GM18508 (cell line): ENCODE results near the gene LIX1L.

Source experiments
- ATAC-seq: cut with Tn5 transposase; IDR thresholded peaks from one replicate; pipeline ENCODE4 v1.9.1; 2021; ENCODE audit warnings: moderate number of reproducible peaks; ENCODE audit not compliant: insufficient read depth, unreplicated experiment

Gene LIX1L

GRCh38 chr1:145964328-145965118 lies 6.7 kb upstream of the LIX1L start, which contains the start of the genes ANKRD34A and POLR3GL:
ANKRD34A (minus strand) TSS chr1:145964575; CDS start chr1:145961759, 2,816 bp downstream.
POLR3GL (plus strand) TSS chr1:145964690; CDS start chr1:145974866, 10,176 bp downstream.
- ATAC-seq: peak; percentile 52

- no peak for ATAC-seq
Measured at GRCh38 chr1:145963265-145964019, 5.6 kb upstream of the LIX1L start.

GRCh38 chr1:145962157-145963102 lies 4.6 kb upstream of the LIX1L start:
- no peak for ATAC-seq

DNA sequence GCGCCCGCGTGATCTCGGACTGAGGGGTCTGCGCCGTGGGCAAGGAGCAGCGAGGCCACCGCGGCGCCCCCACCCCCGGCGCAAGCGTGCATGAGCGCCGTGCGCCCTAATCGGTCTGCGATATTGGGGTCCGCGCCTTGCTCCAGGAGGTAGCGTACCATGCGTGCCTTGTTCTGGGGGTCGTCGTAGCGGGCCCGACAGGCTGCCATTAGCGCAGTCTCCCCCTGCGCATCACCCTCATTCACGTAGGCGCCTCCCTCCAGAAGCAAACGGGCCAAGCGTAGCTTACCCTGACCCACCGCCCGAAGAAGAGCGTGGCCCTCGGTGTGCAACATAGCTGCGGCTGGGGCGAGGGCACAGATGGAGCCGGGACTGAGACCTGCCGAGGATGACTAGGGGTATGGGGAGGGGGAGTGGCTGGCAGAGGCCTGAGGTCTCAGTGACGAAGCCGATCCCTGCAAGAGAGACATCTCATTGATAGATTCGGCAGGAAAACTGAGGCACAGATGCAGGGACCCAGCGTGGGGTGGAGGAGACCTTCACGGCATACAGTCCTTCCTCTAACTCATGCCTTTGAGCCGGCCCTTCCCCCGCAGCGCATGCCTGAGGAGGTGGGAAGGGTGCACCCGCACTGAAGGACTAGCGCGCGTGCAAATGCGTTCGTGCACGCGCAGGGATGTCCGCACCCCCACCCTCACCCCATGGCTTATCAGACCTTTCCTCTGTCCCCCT lies 3.8 kb upstream of the LIX1L start:
- no peak for ATAC-seq

- ATAC-seq: no peak
Measured at GRCh38 chr1:145961109-145961424, 3.2 kb upstream of the LIX1L start.

DNA sequence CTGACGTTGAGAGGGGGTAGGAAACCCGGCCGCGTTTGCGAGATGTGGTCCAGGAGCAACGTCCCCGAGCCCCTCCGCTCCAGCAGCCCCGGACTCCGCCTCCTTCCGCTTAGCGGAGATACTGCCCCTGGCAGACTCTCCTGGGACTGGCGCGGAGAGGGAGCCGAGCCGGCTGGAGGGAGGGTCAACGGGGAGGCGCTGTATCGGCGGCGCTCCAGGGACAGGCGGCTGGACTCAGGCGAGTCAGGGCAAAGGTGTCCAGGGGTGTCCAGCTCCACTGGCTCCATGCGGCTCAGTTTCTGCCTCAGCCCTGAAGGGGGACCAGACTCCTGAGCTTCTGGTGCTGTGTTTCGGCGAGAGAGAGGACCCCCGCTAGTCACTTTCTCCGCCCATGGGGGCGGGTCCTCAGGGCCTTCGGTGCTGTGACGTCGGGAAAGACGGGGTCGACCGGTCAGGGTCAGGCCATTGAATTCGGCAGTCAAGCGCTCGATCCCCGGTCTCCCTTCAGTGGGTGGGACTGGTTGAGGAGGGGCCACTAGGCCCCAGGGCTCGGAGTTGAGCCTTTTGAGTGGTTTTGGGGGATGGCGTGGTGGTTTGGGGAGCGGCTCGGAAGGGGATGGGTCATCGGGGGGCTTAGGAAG lies 2.8 kb upstream of the LIX1L start:
- no peak for ATAC-seq

- ATAC-seq: no peak
Measured at GRCh38 chr1:145959957-145960467, 2.2 kb upstream of the LIX1L start.

DNA sequence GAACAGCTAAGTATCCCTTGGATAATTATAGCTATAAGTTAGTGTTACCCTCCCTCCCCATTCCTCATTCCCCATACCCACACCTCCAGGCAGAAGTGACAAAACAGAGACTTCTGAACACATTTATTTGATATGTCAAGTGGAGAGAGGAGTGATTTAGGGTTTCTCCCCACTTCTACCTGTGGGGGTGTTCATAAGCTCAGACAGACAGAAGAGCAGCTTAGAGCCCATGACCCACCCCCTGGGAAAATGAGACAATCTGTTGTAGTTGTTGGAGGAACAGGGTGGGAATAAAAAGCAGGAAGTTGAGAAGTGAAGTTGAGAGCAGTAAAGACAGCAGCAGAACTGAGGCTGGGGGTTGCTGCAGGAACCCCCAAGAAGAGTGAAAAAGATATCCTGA lies 1.5 kb upstream of the LIX1L start:
- ATAC-seq: no peak

DNA sequence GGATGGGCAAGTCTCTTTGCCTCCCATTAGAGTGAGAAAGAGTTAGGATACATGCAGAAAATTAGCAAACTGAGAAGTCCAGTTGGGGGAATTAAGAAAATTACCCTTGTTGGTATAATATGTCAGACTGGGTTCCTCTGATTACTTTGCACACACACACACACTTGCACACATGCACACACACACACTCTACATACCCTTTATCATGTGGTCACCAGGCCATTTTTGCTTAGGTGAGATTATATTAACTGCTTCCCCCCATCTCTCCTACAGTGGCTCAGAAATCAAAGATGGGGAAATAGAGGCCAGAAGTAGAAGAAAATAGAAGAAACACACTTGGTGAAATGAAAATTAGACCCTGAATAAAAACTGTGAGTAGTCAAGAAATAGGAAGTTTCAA lies 917 bp upstream of the LIX1L start:
- no peak for ATAC-seq

- no peak for ATAC-seq
Measured at GRCh38 chr1:145956781-145957442, 905 bp downstream of the LIX1L start.

GRCh38 chr1:145956361-145956760 lies 1.5 kb downstream of the LIX1L start:
- ATAC-seq: no peak

GRCh38 chr1:145955436-145955835 lies 2.4 kb downstream of the LIX1L start:
- ATAC-seq: no peak

DNA sequence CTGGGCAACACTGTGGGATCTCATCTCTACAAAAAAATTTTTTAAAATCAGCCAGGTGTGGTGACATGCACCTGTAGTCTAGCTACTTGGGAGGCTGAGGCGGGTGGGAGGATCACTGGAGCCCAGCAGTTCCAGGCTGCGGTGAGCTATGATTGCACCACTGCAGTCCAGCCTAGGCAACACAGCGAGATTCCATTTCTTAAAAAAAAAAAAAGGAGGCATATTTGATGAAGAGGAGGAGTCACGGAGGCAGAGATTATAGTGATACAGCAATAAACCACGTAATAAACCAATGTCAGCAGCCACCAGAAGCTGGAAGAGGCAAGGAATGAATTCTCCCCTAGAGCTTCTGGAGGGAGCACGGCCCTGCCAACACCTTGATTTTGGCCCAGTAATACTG lies 4.0 kb downstream of the LIX1L start:
- ATAC-seq: no peak

DNA sequence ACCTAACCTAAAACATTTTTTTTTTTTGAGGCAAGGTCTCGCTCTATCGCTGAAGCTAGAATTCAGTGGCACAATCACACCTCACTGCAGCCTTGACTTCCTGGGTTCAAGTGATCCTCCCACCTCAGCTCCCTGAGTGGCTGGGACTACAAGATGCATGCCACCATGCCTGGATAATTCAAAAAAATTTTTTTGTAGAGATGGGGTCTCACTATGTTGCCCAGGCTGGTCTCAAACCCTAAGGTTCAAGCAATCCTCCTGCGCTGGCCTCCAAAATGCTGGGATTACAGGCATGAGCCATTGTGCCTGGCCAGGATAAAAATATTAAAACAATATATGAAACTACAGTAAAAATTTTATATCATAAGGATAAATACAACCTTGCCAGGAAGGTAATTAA lies 4.9 kb downstream of the LIX1L start:
- no peak for ATAC-seq

GRCh38 chr1:145951526-145951925 lies 6.3 kb downstream of the LIX1L start:
- ATAC-seq: no peak

DNA sequence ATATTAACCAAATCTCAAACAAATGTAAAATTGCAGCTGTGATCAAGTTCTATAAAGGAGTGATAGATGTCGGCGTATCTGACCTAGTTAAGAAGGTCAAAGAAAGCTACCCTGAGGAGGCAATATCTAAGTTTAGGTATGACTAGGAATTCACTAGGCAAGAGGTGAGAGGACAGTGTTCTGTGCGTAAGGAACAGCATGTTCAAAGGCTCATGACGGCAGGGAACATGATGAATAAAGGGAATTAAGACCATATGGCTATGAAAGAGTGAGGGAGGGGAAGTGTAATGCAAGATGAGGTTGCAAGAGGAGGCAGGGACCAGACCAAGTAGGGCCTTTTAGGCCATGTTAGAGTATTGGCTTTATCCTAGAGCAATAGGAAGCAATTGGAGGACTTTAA lies 8.6 kb downstream of the LIX1L start:
- ATAC-seq: no peak

DNA sequence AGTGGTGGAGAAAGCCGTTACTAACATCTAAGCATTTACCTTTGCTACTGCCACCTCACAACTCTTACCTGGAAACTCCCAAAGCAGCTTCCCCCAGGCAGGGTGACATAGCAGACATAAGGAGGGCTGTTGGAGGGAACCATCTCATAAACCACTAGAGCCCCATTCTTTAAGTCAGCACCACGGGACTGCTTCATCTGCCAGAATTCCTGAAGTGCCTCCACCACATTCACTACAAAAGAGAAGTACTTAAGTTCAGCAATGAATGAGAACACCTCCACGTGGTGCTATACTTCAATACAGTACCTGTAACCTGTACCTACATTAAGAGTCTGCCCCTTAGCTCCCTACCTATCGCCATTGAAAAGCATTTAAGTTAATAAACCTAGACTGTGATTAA lies 10.3 kb downstream of the LIX1L start:
- no peak for ATAC-seq

- no peak for ATAC-seq
Measured at GRCh38 chr1:145946477-145946986, 11.3 kb downstream of the LIX1L start.

DNA sequence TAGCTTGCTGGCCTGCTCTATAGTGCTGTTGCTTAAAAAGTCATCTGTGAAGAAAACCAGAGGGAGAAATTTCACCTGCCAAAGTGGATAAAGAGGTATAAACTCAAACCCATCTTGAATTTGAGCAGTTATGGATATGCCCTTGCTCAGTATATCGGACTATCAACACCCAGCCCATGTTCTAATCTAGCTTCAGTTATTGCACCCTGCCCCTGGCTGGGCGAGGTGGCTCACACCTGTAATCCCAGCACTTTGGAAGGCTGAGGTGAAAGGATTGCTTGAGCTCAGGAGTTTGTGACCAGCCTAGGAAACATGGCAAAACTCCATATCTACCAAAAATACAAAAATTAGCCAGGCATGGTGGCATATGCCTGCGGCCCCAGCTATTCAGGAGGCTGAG lies 13.3 kb downstream of the LIX1L start:
- ATAC-seq: no peak
